DOHH2 (cell line): Measurements from ENCODE around the gene UBR1.

ENCODE experiments used
- EZH2phosphoT487 ChIP-seq: fragments of 200-600 bp; sonication (generic); IDR thresholded peaks from 2 replicates; pipeline ENCODE4 v1.6.1; 2017; ENCODE audit warnings: borderline replicate concordance, mild to moderate bottlenecking, antibody characterized with exemption, low read length, moderate library complexity, mixed read lengths
- TF ChIP-seq, protein P1 (sequence below): fragments of 200-600 bp; sonication (generic); IDR thresholded peaks from one replicate; pipeline ENCODE4 v1.5.1; 2014; ENCODE audit warnings: antibody characterized with exemption, mild to moderate bottlenecking, low read depth, low read length; ENCODE audit not compliant: poor library complexity, severe bottlenecking

DNA sequence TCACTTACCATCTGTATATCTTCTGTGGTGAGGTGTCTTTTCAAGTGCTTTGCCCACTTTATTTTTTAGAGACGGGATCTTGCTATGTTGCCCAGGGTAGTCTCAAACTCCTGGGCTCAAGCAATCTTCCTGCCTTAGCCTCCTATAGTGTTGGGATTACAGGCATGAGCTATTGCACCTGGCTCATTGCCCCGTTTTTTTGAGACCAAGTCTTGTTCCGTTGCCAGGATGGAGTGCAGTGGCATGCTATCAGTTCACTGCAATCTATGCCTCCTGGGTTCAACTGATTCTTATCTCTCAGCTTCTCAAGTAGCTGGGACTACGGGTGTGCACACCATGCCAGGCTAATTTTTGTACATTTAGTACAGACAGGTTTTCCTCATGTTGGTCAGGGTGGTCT lies 132.7 kb downstream of the UBR1 start:
- TF ChIP-seq, protein P1, sequence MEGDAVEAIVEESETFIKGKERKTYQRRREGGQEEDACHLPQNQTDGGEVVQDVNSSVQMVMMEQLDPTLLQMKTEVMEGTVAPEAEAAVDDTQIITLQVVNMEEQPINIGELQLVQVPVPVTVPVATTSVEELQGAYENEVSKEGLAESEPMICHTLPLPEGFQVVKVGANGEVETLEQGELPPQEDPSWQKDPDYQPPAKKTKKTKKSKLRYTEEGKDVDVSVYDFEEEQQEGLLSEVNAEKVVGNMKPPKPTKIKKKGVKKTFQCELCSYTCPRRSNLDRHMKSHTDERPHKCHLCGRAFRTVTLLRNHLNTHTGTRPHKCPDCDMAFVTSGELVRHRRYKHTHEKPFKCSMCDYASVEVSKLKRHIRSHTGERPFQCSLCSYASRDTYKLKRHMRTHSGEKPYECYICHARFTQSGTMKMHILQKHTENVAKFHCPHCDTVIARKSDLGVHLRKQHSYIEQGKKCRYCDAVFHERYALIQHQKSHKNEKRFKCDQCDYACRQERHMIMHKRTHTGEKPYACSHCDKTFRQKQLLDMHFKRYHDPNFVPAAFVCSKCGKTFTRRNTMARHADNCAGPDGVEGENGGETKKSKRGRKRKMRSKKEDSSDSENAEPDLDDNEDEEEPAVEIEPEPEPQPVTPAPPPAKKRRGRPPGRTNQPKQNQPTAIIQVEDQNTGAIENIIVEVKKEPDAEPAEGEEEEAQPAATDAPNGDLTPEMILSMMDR, result no peak
- no peak for TF ChIP-seq EZH2phosphoT487
